Esophagus squamous epithelium (tissue), 5 donors: ENCODE measurements around the gene LIN9. TPM values are rescaled to one million over a fixed set of nuclear protein-coding genes. Genes with fewer than 3 reads are reported as not detected.
A peak's percentile ranks its signal among the peaks of the same experiment; 100 is the strongest.
"Not testable (repeated sequence)": the region's sequence is repeated elsewhere in the genome, so short reads cannot be mapped to it uniquely, and the experiment has no call there.

Experiments used
- DNase-seq: peaks from one replicate; lab custom pipeline; 2025; lab: John Stamatoyannopoulos, UW
- H3K27ac ChIP-seq, 4 donors: fragments of 200-600 bp; sonication (generic); one replicate each; pipeline ENCODE4 v1.5.1; 2016 to 2019; ENCODE audit warnings: mild to moderate bottlenecking in 1 of 4
- H3K27me3 ChIP-seq, 4 donors: fragments of 200-600 bp; sonication (generic); 1 replicate in 3 of 4; 2 replicates in 1 of 4; pipeline versions ENCODE4 v1.5.1 to v1.6.0; 2017 to 2021; ENCODE audit warnings: antibody characterized with exemption in 1 of 4
- H3K36me3 ChIP-seq, 3 donors: fragments of 200-600 bp; sonication (generic); one replicate each; pipeline ENCODE4 v1.5.1; 2016 to 2019
- H3K4me1 ChIP-seq, 3 donors: fragments of 200-600 bp; sonication (generic); one replicate each; pipeline ENCODE4 v1.5.1; 2017 to 2019
- H3K4me3 ChIP-seq, 4 donors: fragments of 200-600 bp; sonication (generic); 1 replicate in 3 of 4; 2 replicates in 1 of 4; pipeline ENCODE4 v1.5.1; 2016 to 2019; ENCODE audit warnings: mild to moderate bottlenecking in 2 of 4, moderate library complexity in 1 of 4
- H3K9me3 ChIP-seq, 3 donors: fragments of 200-600 bp; sonication (generic); one replicate each; pipeline ENCODE4 v1.5.1; 2016 to 2019
- CTCF ChIP-seq, 6 experiments: fragments of 450-650 bp in 4 of 6; fragments of 200-600 bp in 2 of 6; sonication (generic) in 2 of 6; IDR thresholded peaks; one replicate each; pipeline ENCODE4 v1.5.1; 2016 to 2019; ENCODE audit warnings: antibody characterized with exemption in 6 of 6, mild to moderate bottlenecking in 4 of 6, moderate library complexity in 4 of 6
- POLR2A ChIP-seq, 4 donors: fragments of 450-650 bp; IDR thresholded peaks; one replicate each; pipeline ENCODE4 v1.6.1; 2017; ENCODE audit warnings: antibody characterized with exemption in 4 of 4, mild to moderate bottlenecking in 4 of 4, moderate library complexity in 3 of 4
- WGBS, 2 donors: methylation state at CpG; one replicate each; pipeline ENCODE4 v1.1.5; 2018; 5-methylcytosine and 5-hydroxymethylcytosine counted together
- intact Hi-C: fragments of 100-400 bp; cut with DNase I; formaldehyde crosslinking; loops from one replicate; pipeline ENCODE4 v1.15.0; 2022
- total RNA-seq, 4 donors: library from RNA; depleted of rRNA; stranded (reverse); fragments of >200 nt; gene quantifications; one replicate each; pipeline ENCODE4 v1.1.0, GENCODE V29; 2016
- donor health status: DM: yes; HTN: yes; CAD: no.

LIN9 gene
- total RNA-seq, 4 donors from 2014 or later = 2.2 to 7.2 (median 4.6) TPM

GRCh38 chr1:226204198-226204597 lies 104.8 kb downstream of the LIN9 start:
- TF ChIP-seq CTCF (IDR thresholded peaks at IDR 0.05) = no peak
- TF ChIP-seq POLR2A (IDR thresholded peaks at IDR 0.05) = no peak
- Histone ChIP-seq H3K36me3 (no peaks in the 10 kb centered on the region), H3K9me3 (no peaks in the 10 kb centered on the region), H3K27ac (no peak overlapping the region), H3K4me3 (no peak overlapping the region), H3K27me3 (no peaks in the 10 kb centered on the region), H3K4me1 (no peaks in the 10 kb centered on the region)
- DNase-seq = no peak
- intact Hi-C loops = no loop called here

- Histone ChIP-seq H3K9me3 (no peaks in the 10 kb centered on the region), H3K4me1 (no peaks in the 10 kb centered on the region), H3K36me3 (no peaks in the 10 kb centered on the region), H3K27ac (no peak overlapping the region), H3K4me3 (no peak overlapping the region), H3K27me3 (no peaks in the 10 kb centered on the region)
- WGBS, 2 donors = 93 to 95% methylated on average over 3 of the region's 4 CpGs
- intact Hi-C loops = no loop called here
- DNase-seq = no peak
- no peak for TF ChIP-seq CTCF (IDR thresholded peaks at IDR 0.05)
- no peak for TF ChIP-seq POLR2A (IDR thresholded peaks at IDR 0.05)
Observed at GRCh38 chr1:226203655-226204054, 105.3 kb downstream of the LIN9 start.

GRCh38 chr1:226203240-226203639 lies 105.7 kb downstream of the LIN9 start:
- TF ChIP-seq POLR2A (IDR thresholded peaks at IDR 0.05) (no peak), CTCF (IDR thresholded peaks at IDR 0.05) (no peak)
- H3K27me3 ChIP-seq = no peaks in the 10 kb centered on the region
- H3K4me3 ChIP-seq = no peak overlapping the region
- H3K4me1 ChIP-seq = no peaks in the 10 kb centered on the region
- no peak overlapping the region for H3K27ac ChIP-seq
- WGBS, 2 donors = 73 to 75% methylated on average over 1 of the region's 1 CpG
- no peaks in the 10 kb centered on the region for H3K9me3 ChIP-seq
- intact Hi-C loops = no loop called here
- DNase-seq = no peak
- H3K36me3 ChIP-seq = no peaks in the 10 kb centered on the region

GRCh38 chr1:226202666-226203065 lies 106.3 kb downstream of the LIN9 start:
- H3K27ac ChIP-seq, intact Hi-C loops, H3K4me1 ChIP-seq, H3K36me3 ChIP-seq, DNase-seq, H3K4me3 ChIP-seq, H3K9me3 ChIP-seq, H3K27me3 ChIP-seq: not testable (repeated sequence)
- 77% methylated on average over 3 to 6 of the region's 6 CpGs for WGBS, 2 donors

GRCh38 chr1:226202246-226202645 lies 106.7 kb downstream of the LIN9 start:
- TF ChIP-seq CTCF (IDR thresholded peaks at IDR 0.05) (no peak), POLR2A (IDR thresholded peaks at IDR 0.05) (no peak)
- H3K9me3 ChIP-seq = no peaks in the 10 kb centered on the region
- no peak overlapping the region for H3K4me3 ChIP-seq
- no peaks in the 10 kb centered on the region for H3K4me1 ChIP-seq
- no peaks in the 10 kb centered on the region for H3K27me3 ChIP-seq
- H3K36me3 ChIP-seq = no peaks in the 10 kb centered on the region
- no peak overlapping the region for H3K27ac ChIP-seq
- intact Hi-C loops = no loop called here
- WGBS, 2 donors = 82 to 90% methylated on average over 3 of the region's 3 CpGs
- no peak for DNase-seq

- no peaks in the 10 kb centered on the region for H3K36me3 ChIP-seq
- DNase-seq = no peak
- intact Hi-C loops = no loop called here
- no peak overlapping the region for H3K4me3 ChIP-seq
- H3K27me3 ChIP-seq = no peaks in the 10 kb centered on the region
- TF ChIP-seq CTCF (IDR thresholded peaks at IDR 0.05) = peak in 2 of 6 experiments; percentile 18 to 32
- no peak for TF ChIP-seq POLR2A (IDR thresholded peaks at IDR 0.05)
- H3K9me3 ChIP-seq = no peaks in the 10 kb centered on the region
- H3K4me1 ChIP-seq = no peaks in the 10 kb centered on the region
- H3K27ac ChIP-seq = no peak overlapping the region
- 54 to 56% methylated on average over 5 of the region's 5 CpGs for WGBS, 2 donors
Observed at GRCh38 chr1:226201029-226201593, 107.9 kb downstream of the LIN9 start.
